AG04449 (cell line): ENCODE results near the gene ZNF382.
A peak's percentile ranks its signal among the peaks of the same experiment; 100 is the strongest.

Experiments used
- CTCF ChIA-PET: fragments of 350-600 bp; formaldehyde crosslinking; extraction: SDS; loops from one replicate; lab custom pipeline; 2021; ENCODE audit warnings: antibody characterized with exemption; lab: Yijun Ruan, JAX
- POLR2A ChIA-PET: fragments of 400-600, 350-600 bp; formaldehyde crosslinking; extraction: SDS; loops from one replicate; lab custom pipeline; 2020; ENCODE audit warnings: antibody characterized with exemption, inconsistent platforms; lab: Yijun Ruan, JAX
- DNase-seq: peaks from one replicate; pipeline ENCODE4 v3.0.0-alpha.2; 2010; ENCODE audit warnings: low read depth, low spot score
- H3K4me3 ChIP-seq: 2 replicates; pipeline ENCODE4 v1.5.1; 2011; ENCODE audit warnings: low read depth, mild to moderate bottlenecking, control low read depth, low read length
- TF ChIP-seq, protein P1 (sequence below): IDR thresholded peaks from one replicate; pipeline ENCODE4 v1.5.1; 2011; ENCODE audit warnings: mild to moderate bottlenecking, moderate library complexity, low read length, control low read depth, inconsistent platforms; ENCODE audit not compliant: insufficient read depth; ENCODE audit errors: missing control alignments

ZNF382 gene

DNA sequence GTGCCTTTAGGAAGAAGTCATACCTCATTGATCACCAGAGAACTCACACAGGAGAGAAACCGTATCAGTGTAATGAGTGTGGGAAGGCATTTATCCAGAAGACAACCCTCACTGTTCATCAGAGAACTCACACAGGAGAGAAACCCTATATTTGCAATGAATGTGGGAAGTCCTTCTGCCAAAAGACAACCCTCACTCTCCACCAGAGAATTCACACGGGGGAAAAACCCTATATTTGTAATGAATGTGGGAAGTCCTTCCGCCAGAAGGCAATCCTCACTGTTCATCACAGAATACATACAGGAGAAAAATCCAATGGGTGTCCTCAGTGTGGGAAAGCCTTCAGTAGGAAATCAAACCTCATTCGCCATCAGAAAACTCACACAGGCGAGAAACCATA, 21.9 kb downstream of the ZNF382 start:
- ChIA-PET CTCF (no interaction called here), POLR2A (no interaction called here)
- no peak overlapping the region for H3K4me3 ChIP-seq
- DNase-seq, result no peak
- TF ChIP-seq, protein P1, sequence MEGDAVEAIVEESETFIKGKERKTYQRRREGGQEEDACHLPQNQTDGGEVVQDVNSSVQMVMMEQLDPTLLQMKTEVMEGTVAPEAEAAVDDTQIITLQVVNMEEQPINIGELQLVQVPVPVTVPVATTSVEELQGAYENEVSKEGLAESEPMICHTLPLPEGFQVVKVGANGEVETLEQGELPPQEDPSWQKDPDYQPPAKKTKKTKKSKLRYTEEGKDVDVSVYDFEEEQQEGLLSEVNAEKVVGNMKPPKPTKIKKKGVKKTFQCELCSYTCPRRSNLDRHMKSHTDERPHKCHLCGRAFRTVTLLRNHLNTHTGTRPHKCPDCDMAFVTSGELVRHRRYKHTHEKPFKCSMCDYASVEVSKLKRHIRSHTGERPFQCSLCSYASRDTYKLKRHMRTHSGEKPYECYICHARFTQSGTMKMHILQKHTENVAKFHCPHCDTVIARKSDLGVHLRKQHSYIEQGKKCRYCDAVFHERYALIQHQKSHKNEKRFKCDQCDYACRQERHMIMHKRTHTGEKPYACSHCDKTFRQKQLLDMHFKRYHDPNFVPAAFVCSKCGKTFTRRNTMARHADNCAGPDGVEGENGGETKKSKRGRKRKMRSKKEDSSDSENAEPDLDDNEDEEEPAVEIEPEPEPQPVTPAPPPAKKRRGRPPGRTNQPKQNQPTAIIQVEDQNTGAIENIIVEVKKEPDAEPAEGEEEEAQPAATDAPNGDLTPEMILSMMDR, result no peak

DNA sequence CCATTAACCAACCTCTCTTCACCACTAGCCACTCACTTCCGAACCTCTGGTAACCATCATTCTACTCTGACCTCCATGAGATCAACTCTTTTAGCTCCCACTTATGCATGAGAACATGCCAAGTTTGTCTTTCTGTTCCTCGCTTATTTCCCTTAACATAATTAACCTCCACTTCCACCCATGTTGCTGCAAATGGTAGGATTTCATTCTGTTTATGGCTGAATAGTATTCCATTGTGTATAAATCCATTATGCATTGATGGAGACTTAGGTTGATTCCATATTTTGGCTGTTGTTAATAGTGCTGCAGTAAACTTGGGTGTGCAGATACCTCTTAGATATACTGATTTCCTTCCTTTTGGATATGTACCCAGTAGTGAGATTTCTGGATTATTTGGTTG, 30.2 kb downstream of the ZNF382 start:
- ChIA-PET POLR2A (no interaction called here), CTCF (no interaction called here)
- no peak for DNase-seq
- no peak overlapping the region for H3K4me3 ChIP-seq
- TF ChIP-seq, protein P1, result no peak

DNA sequence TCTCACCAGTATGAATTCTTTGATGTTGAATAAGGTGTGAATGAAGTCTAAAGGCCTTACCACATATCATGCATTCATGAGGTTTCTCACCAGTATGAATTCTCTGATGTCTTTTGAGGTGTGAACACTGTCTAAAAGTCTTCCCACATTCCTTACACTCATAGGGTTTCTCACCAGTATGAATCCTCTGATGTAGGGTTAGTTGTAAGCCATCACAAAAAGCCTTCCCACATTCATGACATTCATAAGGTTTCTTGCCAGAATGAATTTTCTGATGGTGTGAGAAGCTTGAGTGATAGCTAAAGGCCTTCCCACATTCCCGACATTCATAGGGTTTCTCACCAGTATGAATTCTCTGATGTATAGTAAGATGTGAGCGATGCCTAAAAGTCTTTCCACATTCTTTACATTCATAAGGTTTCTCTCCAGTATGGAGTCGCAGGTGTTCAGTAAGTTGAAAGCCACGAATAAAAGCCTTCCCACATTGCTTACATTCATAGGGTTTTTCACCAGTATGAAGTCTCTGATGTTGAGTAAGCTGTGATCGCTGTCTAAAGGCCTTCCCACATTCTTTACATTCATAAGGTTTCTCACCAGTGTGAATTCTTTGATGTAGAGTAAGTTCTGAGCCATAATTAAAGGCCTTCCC, 33.9 kb downstream of the ZNF382 start:
- no peak overlapping the region for H3K4me3 ChIP-seq
- DNase-seq, result no peak
- POLR2A ChIA-PET, result no interaction called here
- CTCF ChIA-PET, result no interaction called here
- TF ChIP-seq, protein P1, result no peak

DNA sequence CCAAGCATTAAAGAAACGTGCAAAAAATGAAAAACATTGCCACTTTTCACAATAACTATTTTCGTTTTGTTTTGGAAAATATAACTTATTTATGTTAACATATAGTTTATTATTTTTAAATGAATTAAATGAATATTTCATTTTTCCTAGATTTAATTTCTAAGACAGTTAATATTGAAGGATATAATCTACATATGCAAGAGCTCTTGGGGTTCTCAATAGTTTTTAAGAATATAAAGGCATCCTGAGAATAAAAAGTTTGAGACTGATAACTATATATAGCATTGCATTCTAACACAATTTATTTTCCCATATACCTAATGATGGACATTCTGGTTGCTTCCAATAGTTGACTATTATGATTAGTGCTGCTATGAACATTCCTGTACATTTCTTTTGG, 41.6 kb downstream of the ZNF382 start:
- no peak for DNase-seq
- H3K4me3 ChIP-seq, result no peak overlapping the region
- CTCF ChIA-PET, result no interaction called here
- POLR2A ChIA-PET, result no interaction called here
- TF ChIP-seq, protein P1, result no peak

DNA sequence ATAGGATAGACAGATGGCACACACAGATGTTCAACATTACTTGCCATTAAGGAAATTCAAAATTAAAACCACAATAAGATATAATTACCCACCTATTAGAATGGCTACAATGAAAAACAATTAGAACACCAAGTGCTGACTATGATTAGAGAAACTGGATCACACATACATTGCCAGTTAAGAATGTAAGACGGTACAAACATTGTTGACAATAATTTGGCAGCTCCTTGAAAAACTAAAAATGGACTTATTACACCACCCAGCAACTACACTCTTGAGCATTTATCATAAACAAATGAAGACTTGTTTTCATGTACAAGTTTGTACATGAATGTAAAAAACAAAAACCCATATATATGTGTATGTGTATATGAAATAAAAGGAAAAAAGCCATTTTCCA, 47.8 kb downstream of the ZNF382 start:
- H3K4me3 ChIP-seq, result no peak overlapping the region
- POLR2A ChIA-PET, result no interaction called here
- TF ChIP-seq, protein P1, result no peak
- CTCF ChIA-PET, result no interaction called here
- DNase-seq, result no peak

DNA sequence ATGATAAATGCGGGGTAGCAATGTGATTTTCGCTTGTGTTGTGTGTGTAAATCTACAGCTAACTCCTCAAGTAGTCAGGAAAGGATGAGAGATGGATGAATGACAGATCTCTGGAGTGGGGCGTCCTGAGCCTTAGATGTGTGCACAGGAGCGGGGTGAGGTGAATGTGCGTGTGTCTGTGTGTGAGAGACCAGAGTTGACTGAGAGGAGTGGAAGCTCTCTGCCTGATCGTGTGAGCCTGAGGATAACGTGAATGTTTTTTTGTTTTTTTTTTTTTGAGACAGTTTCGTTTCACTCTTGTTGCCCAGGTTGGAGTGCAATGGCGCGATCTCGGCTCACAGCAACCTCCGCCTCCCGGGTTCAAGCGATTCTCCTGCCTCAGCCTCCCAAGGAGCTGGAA, 60.7 kb downstream of the ZNF382 start:
- H3K4me3 ChIP-seq, result peak overlapping the region; percentile 95
- ChIA-PET CTCF (no interaction called here), POLR2A (no interaction called here)
- DNase-seq, result no peak
- TF ChIP-seq, protein P1, result no peak
